ENCODE data around the gene CST9. TPM values are rescaled to one million over a fixed set of nuclear protein-coding genes. Genes with fewer than 3 reads are reported as not detected.

The CST9 gene
- total and polyA plus RNA-seq, 2 donors (not counting 3 experiments of a cell fraction or from before 2014, with no cell fraction given): not detected

- ChIA-PET CTCF (interaction anchor here (1.0 kb wide), 1 partner anchor 13 kb away, joined by 3 read pairs; no protein-coding TSS in a partner anchor), POLR2A (no interaction called here)
- no peaks in the 10 kb centered on the region for H3K4me1 ChIP-seq (ENCODE audit: control insufficient read depth, extremely low read depth, insufficient read depth, low read length)
- TF ChIP-seq MYC (IDR thresholded peaks at IDR 0.05; ENCODE audit: low read depth, low read length) (no peak), EZH2 (IDR thresholded peaks at IDR 0.05; ENCODE audit: borderline replicate concordance, low read depth, low read length, severe bottlenecking) (no peak), JUN (IDR thresholded peaks at IDR 0.05; ENCODE audit: borderline replicate concordance, insufficient read depth, insufficient read length, low read depth) (no peak), FOS (IDR thresholded peaks at IDR 0.05; ENCODE audit: borderline replicate concordance, insufficient read depth, low read length) (no peak), POLR2A (IDR thresholded peaks at IDR 0.05; ENCODE audit: low read depth, low read length) (no peak), GATA2 (IDR thresholded peaks at IDR 0.05; ENCODE audit: insufficient read depth, insufficient read length, low read depth, low read length) (no peak), POLR2AphosphoS5 (IDR thresholded peaks at IDR 0.05; ENCODE audit: insufficient read depth, low read depth, low read length) (no peak)
- TF ChIP-seq, protein P1, sequence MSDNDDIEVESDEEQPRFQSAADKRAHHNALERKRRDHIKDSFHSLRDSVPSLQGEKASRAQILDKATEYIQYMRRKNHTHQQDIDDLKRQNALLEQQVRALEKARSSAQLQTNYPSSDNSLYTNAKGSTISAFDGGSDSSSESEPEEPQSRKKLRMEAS (IDR thresholded peaks at IDR 0.05; ENCODE audit: insufficient read depth, insufficient read length): no peak
- TF ChIP-seq, protein P2, sequence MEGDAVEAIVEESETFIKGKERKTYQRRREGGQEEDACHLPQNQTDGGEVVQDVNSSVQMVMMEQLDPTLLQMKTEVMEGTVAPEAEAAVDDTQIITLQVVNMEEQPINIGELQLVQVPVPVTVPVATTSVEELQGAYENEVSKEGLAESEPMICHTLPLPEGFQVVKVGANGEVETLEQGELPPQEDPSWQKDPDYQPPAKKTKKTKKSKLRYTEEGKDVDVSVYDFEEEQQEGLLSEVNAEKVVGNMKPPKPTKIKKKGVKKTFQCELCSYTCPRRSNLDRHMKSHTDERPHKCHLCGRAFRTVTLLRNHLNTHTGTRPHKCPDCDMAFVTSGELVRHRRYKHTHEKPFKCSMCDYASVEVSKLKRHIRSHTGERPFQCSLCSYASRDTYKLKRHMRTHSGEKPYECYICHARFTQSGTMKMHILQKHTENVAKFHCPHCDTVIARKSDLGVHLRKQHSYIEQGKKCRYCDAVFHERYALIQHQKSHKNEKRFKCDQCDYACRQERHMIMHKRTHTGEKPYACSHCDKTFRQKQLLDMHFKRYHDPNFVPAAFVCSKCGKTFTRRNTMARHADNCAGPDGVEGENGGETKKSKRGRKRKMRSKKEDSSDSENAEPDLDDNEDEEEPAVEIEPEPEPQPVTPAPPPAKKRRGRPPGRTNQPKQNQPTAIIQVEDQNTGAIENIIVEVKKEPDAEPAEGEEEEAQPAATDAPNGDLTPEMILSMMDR (IDR thresholded peaks at IDR 0.05; ENCODE audit: extremely low read depth in 1 of 2, insufficient read depth in 1 of 2, low read depth in 1 of 2, low read length in 2 of 2): no peak
- H3K36me3 ChIP-seq (ENCODE audit: control insufficient read depth in 2 of 2, extremely low read depth in 1 of 2, insufficient read depth in 2 of 2, low read length in 2 of 2): no peaks in the 10 kb centered on the region
- dilution Hi-C loops (cut with MboI; ENCODE audit: extremely low pct_ligation_motif_present, low sequenced_read_pairs) (no loop called here), intact Hi-C loops (cut with micrococcal nuclease) (no loop called here)
- H2AFZ ChIP-seq (ENCODE audit: low read depth, low read length): no peak overlapping the region
- no peak overlapping the region for H3K4me3 ChIP-seq (replicated peaks in 1 of 3; ENCODE audit: insufficient read depth in 1 of 3, low read depth in 1 of 3, low read length in 3 of 3)
- H3K27ac ChIP-seq (ENCODE audit: insufficient read depth, low read depth, low read length): no peak overlapping the region
- no peak overlapping the region for H3K4me2 ChIP-seq (ENCODE audit: insufficient read depth, low read length)
- FAIRE-seq (no peak), DNase-seq (ENCODE audit: low read depth, low spot score) (no peak)
- H3K9ac ChIP-seq (replicated peaks; ENCODE audit: extremely low read depth, insufficient read depth, low read length): no peak overlapping the region
- no peaks in the 10 kb centered on the region for H3K9me1 ChIP-seq (replicated peaks; ENCODE audit: control insufficient read depth, extremely low read depth, insufficient read depth, low read length)
- H4K20me1 ChIP-seq (replicated peaks; ENCODE audit: control insufficient read depth, extremely low read depth, insufficient read depth, low read length): no peaks in the 10 kb centered on the region
- H3K79me2 ChIP-seq (ENCODE audit: control insufficient read depth, insufficient read depth, low read length): no peaks in the 10 kb centered on the region
- BruUV-seq (replicated peaks): no TSS peak
- no peaks in the 10 kb centered on the region for H3K9me3 ChIP-seq (replicated peaks; ENCODE audit: control insufficient read depth, insufficient read depth, low read length)
- H3K27me3 ChIP-seq (ENCODE audit: control insufficient read depth in 2 of 2, insufficient read depth in 2 of 2, low read length in 2 of 2): no peaks in the 10 kb centered on the region
Measured at GRCh38 chr20:23566199-23566932, 39.4 kb downstream of the CST9 start.

All from endothelial cell of umbilical vein (primary cell).